Measurements from ENCODE around the gene BRINP1.

The BRINP1 gene, protein sequence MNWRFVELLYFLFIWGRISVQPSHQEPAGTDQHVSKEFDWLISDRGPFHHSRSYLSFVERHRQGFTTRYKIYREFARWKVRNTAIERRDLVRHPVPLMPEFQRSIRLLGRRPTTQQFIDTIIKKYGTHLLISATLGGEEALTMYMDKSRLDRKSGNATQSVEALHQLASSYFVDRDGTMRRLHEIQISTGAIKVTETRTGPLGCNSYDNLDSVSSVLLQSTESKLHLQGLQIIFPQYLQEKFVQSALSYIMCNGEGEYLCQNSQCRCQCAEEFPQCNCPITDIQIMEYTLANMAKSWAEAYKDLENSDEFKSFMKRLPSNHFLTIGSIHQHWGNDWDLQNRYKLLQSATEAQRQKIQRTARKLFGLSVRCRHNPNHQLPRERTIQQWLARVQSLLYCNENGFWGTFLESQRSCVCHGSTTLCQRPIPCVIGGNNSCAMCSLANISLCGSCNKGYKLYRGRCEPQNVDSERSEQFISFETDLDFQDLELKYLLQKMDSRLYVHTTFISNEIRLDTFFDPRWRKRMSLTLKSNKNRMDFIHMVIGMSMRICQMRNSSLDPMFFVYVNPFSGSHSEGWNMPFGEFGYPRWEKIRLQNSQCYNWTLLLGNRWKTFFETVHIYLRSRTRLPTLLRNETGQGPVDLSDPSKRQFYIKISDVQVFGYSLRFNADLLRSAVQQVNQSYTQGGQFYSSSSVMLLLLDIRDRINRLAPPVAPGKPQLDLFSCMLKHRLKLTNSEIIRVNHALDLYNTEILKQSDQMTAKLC

DNA sequence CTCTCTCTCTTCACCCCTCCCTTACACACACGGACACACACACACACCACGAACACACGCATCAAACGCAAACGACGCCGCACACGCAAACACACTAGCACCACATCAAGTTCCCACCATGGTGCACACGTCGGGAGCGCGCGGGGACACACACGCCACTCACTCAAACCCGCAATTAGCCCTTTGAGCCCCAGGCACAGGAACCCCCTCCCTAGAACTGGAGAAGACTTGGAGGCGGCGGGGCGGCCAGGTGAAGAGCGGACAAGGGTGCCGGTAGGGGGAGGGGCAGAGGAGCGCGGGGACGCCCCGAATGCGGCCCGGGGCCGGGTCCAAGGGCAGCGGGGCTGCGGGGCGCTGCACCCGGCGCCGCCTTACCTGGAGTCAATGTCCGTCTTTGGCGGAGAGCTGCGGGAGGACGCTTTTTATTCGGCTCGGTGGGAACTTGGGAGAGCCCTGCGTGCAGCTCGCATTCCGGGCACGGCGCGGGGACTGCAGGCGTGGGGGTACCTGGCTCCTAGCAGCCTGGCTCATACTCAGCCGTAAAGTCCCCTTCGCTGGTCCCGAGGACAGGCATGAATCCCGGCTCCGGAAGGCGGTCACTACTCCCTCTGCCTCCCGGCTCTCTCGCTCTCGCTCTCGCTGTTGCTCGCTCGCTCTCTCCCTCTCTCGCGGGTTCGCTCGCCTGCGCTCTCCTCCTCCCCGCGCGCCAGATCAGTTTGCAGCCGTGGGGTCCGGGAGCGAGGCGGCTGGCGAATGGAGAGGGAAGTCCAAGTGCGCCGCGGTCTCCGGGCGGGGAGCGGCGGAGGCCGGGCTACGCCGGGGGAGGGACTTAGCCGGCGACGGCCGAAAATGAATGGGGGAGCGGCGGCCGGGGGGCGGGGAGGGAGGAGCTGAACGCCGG lies at the start of gene BRINP1:
TSS of gene BRINP1 (minus strand) at position 755 of the 901 bp plus-strand sequence. CDS start 56,080 bp downstream, outside the sequence.
- TF ChIP-seq, protein P1, sequence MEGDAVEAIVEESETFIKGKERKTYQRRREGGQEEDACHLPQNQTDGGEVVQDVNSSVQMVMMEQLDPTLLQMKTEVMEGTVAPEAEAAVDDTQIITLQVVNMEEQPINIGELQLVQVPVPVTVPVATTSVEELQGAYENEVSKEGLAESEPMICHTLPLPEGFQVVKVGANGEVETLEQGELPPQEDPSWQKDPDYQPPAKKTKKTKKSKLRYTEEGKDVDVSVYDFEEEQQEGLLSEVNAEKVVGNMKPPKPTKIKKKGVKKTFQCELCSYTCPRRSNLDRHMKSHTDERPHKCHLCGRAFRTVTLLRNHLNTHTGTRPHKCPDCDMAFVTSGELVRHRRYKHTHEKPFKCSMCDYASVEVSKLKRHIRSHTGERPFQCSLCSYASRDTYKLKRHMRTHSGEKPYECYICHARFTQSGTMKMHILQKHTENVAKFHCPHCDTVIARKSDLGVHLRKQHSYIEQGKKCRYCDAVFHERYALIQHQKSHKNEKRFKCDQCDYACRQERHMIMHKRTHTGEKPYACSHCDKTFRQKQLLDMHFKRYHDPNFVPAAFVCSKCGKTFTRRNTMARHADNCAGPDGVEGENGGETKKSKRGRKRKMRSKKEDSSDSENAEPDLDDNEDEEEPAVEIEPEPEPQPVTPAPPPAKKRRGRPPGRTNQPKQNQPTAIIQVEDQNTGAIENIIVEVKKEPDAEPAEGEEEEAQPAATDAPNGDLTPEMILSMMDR (IDR thresholded peaks at IDR 0.05; ENCODE audit: control insufficient read depth, extremely low read depth, insufficient read depth) = no peak
- no peak within 1 kb of the TSS for H3K4me3 ChIP-seq (ENCODE audit: low read depth, low read length)
- no peak for DNase-seq (ENCODE audit: low read depth)

DNA sequence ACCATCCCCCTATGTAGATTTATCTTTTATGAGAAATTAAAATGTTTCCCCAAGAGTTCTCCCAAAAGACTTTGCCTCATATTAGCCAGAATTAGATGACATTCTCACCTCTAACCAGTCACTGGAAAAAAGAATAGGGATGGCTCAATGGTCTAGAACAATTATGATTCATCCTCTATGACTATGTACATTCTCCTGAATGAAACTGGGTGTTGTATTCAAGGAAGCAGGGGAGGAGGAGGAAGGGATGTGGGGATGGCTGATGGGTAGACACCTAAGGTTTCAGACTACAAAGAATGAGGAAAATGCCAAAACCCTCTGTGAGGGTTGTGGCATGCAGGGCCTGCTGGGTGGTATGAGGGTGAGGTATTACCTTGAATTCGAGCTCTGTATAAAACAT lies 49.5 kb upstream of the BRINP1 start:
- DNase-seq (ENCODE audit: low read depth) = no peak
- TF ChIP-seq, protein P1 (IDR thresholded peaks at IDR 0.05; ENCODE audit: control insufficient read depth, extremely low read depth, insufficient read depth) = no peak
- H3K4me3 ChIP-seq (ENCODE audit: low read depth, low read length) = no peak overlapping the region

DNA sequence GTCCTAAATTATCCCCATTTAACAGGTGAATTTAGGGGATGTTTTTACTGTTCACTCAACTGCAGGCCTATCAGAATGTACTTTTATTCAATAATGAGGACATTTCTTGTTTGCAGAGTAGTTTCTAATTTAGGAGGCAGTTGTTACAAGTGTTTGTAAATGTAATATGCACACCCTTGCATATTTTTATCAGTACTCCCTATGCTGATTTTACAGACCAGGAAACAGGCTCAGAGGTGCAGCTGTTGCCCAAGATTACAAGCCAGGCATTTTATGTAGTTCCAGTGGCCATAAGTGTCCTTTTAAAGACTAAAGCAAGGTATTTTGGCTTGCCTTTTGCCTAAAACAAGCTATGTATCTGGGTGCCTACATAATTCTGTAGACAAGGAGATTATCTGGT lies 47.6 kb upstream of the BRINP1 start:
- H3K4me3 ChIP-seq (ENCODE audit: low read depth, low read length) = no peak overlapping the region
- TF ChIP-seq, protein P1 (IDR thresholded peaks at IDR 0.05; ENCODE audit: control insufficient read depth, extremely low read depth, insufficient read depth) = no peak

DNA sequence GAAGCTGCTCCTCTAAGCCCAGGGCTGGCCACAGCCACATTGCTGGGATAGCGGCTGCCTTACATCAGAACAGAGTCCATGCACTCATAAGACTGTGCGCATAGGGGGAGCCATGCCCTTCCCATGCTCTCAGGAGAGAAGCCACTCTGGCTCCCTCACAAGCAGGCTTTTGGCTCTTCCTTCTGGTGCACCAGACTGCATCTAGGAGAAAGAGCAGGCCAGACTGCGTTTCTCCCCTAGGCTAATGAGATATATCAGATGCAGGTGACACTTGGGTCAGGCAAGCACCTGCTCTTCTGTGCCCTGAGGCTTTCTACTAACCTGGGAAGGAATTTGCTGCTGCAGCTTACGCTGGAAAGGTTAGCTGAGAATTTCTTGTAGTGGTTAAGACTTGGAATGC lies 43.2 kb upstream of the BRINP1 start:
- TF ChIP-seq, protein P1 (IDR thresholded peaks at IDR 0.05; ENCODE audit: control insufficient read depth, extremely low read depth, insufficient read depth) = no peak
- H3K4me3 ChIP-seq (ENCODE audit: low read depth, low read length) = no peak overlapping the region
- DNase-seq (ENCODE audit: low read depth) = no peak

More for the DNA sequence above, 47.6 kb upstream of the BRINP1 start:
- no peak for DNase-seq (ENCODE audit: low read depth)

DNA sequence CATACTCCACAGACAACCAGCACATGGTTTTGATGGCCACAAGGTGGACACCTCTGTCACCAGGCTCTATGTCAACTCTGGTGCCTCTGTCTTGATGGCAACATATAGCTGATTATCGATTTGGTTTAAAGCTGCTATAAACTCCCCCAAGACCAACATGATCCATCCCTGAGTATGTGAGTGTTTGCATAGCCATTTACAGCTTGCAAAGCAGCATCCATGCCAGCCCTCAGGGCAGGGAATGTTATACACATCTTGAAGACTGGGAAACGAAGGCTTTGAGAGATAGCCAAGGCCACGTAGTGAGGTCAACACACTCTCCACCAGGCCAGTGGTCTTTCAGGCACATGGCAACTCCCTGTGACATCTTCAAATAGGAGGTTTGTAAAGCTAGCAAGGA lies 40.3 kb upstream of the BRINP1 start:
- TF ChIP-seq, protein P1 (IDR thresholded peaks at IDR 0.05; ENCODE audit: control insufficient read depth, extremely low read depth, insufficient read depth) = no peak
- DNase-seq (ENCODE audit: low read depth) = no peak
- no peak overlapping the region for H3K4me3 ChIP-seq (ENCODE audit: low read depth, low read length)

DNA sequence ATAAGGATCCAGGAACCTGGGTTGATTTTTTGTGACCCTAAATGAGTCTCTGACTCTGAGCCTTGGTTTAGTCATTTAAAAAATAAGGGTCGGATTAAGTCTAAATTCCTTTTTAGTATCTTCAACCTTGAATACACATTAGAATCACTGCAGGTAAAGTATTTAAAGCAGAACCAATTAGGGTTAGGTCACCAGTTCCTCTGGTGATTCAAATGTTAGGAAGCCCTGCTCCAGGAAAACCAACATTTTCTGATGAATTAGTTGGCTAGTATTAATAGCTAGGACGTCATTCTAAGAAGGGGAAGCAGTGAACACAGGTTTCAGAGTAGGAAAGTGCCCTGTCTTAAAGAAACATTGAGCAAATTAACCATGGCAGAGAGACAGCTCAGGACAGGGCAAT lies 31.4 kb upstream of the BRINP1 start:
- TF ChIP-seq, protein P1 (IDR thresholded peaks at IDR 0.05; ENCODE audit: control insufficient read depth, extremely low read depth, insufficient read depth) = no peak
- H3K4me3 ChIP-seq (ENCODE audit: low read depth, low read length) = no peak overlapping the region
- DNase-seq (ENCODE audit: low read depth) = no peak
